K562 (cell line): ENCODE results near the gene EPB41L4B. TPM values are rescaled to one million over a fixed set of nuclear protein-coding genes. Genes with fewer than 3 reads are reported as not detected.

ENCODE experiments used
- ATF7 ChIP-seq: fragments of 450-650 bp; IDR thresholded peaks from 2 replicates; pipeline ENCODE4 v1.7.1; 2014; ENCODE audit warnings: mild to moderate bottlenecking, moderate library complexity
- DACH1 ChIP-seq: fragments of 450-650 bp; IDR thresholded peaks from 2 replicates; pipeline ENCODE4 v1.6.1; 2018; ENCODE audit not compliant: partially characterized antibody
- EP300 ChIP-seq: IDR thresholded peaks from 2 replicates; pipeline ENCODE4 v1.6.1; 2012; ENCODE audit warnings: low read length, improper control_type of control experiment
- GABPB2 ChIP-seq: fragments of 250-450 bp; sonication (Bioruptor Pico); conservative IDR thresholded peaks from 2 replicates; pipeline ENCODE4 v1.5.1; 2021; ENCODE audit warnings: mild to moderate bottlenecking
- GATA2 ChIP-seq: sonication (generic); formaldehyde crosslinking; IDR thresholded peaks from 2 replicates; pipeline ENCODE4 v1.4.0; 2020; ENCODE audit warnings: mild to moderate bottlenecking, missing genetic modification reagents
- HNRNPK ChIP-seq: fragments of 200-400 bp; formaldehyde crosslinking; IDR thresholded peaks from one replicate; pipeline ENCODE4 v1.6.1; 2018; ENCODE audit warnings: mild to moderate bottlenecking, low read depth, low read length; ENCODE audit not compliant: poor library complexity, severe bottlenecking
- LEF1 ChIP-seq: fragments of 450-650 bp; IDR thresholded peaks from 2 replicates; pipeline ENCODE4 v1.6.1; 2016; ENCODE audit warnings: mild to moderate bottlenecking
- NCOA1 ChIP-seq: fragments of 450-650 bp; IDR thresholded peaks from 2 replicates; pipeline ENCODE4 v1.6.1; 2016; ENCODE audit warnings: low read depth
- NFIC ChIP-seq: fragments of 450-650 bp; IDR thresholded peaks from 2 replicates; pipeline ENCODE4 v1.6.1; 2017; ENCODE audit warnings: mild to moderate bottlenecking, inconsistent platforms
- PML ChIP-seq: IDR thresholded peaks from 2 replicates; pipeline ENCODE4 v1.6.1; 2012; ENCODE audit warnings: low read length, inconsistent platforms
- RBM15 ChIP-seq: fragments of 200-400 bp; formaldehyde crosslinking; IDR thresholded peaks from 2 replicates; pipeline ENCODE4 v1.6.1; 2018; ENCODE audit warnings: mild to moderate bottlenecking, low read length, moderate library complexity; ENCODE audit not compliant: insufficient read depth
- SMARCE1 ChIP-seq: fragments of 450-650 bp; IDR thresholded peaks from 2 replicates; pipeline ENCODE4 v1.7.1; 2016; ENCODE audit warnings: mild to moderate bottlenecking
- TCF3 ChIP-seq: sonication (generic); formaldehyde crosslinking; IDR thresholded peaks from 2 replicates; pipeline ENCODE4 v1.4.0; 2020; ENCODE audit warnings: mild to moderate bottlenecking, missing genetic modification reagents
- TEAD4 ChIP-seq, 2 experiments: sonication (generic) in 1 of 2; formaldehyde crosslinking in 1 of 2; IDR thresholded peaks; 2 replicates each; pipeline versions ENCODE4 v1.6.1 to v1.8.0; 2012 to 2022; ENCODE audit warnings: borderline replicate concordance in 1 of 2, inconsistent platforms in 1 of 2, low read length in 1 of 2, mild to moderate bottlenecking in 1 of 2, missing genetic modification reagents in 1 of 2
- ZNF407 ChIP-seq: fragments of 450-650 bp; IDR thresholded peaks from 2 replicates; pipeline ENCODE4 v1.6.1; 2016; ENCODE audit warnings: low read depth
- ZNF830 ChIP-seq: fragments of 250-450 bp; sonication (Bioruptor Pico); IDR thresholded peaks from 2 replicates; pipeline ENCODE4 v1.5.0; 2021; ENCODE audit warnings: mild to moderate bottlenecking
- polyA plus RNA-seq, 8 experiments: library from polyadenylated mRNA; depleted of rRNA in 4 of 8; stranded (reverse) in 5 of 8; unstranded in 3 of 8; fragments of >200 nt; fragmentation: Nextera tagmentation in 2 of 8; fragmentation: Illumina TruSeq in 1 of 8; extraction: Ambion mirVana in 2 of 8; extraction: Trizol in 1 of 8; gene quantifications; 2 replicates each; pipeline versions ENCODE4 v1.2.1 to v1.2.3, GENCODE V29; 2011 to 2014; ENCODE audit warnings: inconsistent platforms in 1 of 8, missing spikeins in 1 of 8
- total RNA-seq, 7 experiments: library from RNA; depleted of rRNA in 6 of 7; stranded (reverse); fragments of >200 nt in 6 of 7; fragmentation: Illumina TruSeq in 2 of 7; extraction: Trizol in 2 of 7; gene quantifications; 2 replicates each; pipeline versions ENCODE4 v1.2.1 to v1.2.3, GENCODE V29; 2011 to 2021; ENCODE audit warnings: low replicate concordance in 1 of 7
- TF ChIP-seq, protein P1 (sequence below): fragments of 450-650 bp; IDR thresholded peaks from 2 replicates; pipeline ENCODE4 v1.6.1; 2017; ENCODE audit warnings: antibody characterized with exemption, mild to moderate bottlenecking

EPB41L4B gene
- total and polyA plus RNA-seq, 9 of the 15 experiments (the other 6 are each of a cell fraction or from before 2014, with no cell fraction given), result 0.09 to 0.38 (median 0.21) TPM

DNA sequence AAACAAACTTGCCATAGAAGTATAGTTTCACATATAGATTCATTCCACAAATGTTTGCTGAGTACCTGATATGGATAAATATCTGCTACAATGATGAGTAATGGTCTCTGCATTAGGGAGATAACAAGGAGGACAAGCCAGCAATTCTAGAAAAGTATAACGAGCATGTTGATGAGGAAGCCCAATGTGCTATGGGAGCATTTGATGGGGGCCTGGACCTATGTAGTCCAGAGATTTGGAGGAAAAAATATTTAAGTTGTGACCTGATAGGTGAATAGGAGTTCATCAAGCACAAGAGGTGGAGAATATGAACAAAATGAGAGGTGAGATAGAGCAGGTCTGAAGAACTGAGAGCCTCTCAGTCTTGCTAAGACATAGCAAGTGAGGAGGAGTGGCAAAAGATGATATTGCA, 186.7 kb downstream of the EPB41L4B start (continued):
- TF ChIP-seq ZNF407 (no peak), GABPB2 (CRISPR knock-in tag) (no peak), SMARCE1 (peak; percentile 98), TEAD4 (IDR thresholded peaks at IDR 0.05; ENCODE audit: low read length) (peak; percentile 97), TEAD4 (CRISPR knock-in tag; IDR thresholded peaks at IDR 0.05; ENCODE audit: borderline replicate concordance) (no peak), RBM15 (no peak), PML (peak; percentile 93), HNRNPK (no peak), TCF3 (CRISPR knock-in tag) (peak; percentile 93), LEF1 (peak; percentile 92), NCOA1 (peak; percentile 67; the same call in 1 of the 2 replicates), ZNF830 (CRISPR knock-in tag) (no peak), NFIC (peak; percentile 81), EP300 (peak; percentile 96), DACH1 (peak; percentile 65), ATF7 (peak; percentile 76), GATA2 (CRISPR knock-in tag) (peak; percentile 77)
- TF ChIP-seq, protein P1, sequence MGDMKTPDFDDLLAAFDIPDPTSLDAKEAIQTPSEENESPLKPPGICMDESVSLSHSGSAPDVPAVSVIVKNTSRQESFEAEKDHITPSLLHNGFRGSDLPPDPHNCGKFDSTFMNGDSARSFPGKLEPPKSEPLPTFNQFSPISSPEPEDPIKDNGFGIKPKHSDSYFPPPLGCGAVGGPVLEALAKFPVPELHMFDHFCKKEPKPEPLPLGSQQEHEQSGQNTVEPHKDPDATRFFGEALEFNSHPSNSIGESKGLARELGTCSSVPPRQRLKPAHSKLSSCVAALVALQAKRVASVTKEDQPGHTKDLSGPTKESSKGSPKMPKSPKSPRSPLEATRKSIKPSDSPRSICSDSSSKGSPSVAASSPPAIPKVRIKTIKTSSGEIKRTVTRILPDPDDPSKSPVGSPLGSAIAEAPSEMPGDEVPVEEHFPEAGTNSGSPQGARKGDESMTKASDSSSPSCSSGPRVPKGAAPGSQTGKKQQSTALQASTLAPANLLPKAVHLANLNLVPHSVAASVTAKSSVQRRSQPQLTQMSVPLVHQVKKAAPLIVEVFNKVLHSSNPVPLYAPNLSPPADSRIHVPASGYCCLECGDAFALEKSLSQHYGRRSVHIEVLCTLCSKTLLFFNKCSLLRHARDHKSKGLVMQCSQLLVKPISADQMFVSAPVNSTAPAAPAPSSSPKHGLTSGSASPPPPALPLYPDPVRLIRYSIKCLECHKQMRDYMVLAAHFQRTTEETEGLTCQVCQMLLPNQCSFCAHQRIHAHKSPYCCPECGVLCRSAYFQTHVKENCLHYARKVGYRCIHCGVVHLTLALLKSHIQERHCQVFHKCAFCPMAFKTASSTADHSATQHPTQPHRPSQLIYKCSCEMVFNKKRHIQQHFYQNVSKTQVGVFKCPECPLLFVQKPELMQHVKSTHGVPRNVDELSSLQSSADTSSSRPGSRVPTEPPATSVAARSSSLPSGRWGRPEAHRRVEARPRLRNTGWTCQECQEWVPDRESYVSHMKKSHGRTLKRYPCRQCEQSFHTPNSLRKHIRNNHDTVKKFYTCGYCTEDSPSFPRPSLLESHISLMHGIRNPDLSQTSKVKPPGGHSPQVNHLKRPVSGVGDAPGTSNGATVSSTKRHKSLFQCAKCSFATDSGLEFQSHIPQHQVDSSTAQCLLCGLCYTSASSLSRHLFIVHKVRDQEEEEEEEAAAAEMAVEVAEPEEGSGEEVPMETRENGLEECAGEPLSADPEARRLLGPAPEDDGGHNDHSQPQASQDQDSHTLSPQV, result peak; percentile 75
